Measurements from ENCODE around the gene LPP.

DNA sequence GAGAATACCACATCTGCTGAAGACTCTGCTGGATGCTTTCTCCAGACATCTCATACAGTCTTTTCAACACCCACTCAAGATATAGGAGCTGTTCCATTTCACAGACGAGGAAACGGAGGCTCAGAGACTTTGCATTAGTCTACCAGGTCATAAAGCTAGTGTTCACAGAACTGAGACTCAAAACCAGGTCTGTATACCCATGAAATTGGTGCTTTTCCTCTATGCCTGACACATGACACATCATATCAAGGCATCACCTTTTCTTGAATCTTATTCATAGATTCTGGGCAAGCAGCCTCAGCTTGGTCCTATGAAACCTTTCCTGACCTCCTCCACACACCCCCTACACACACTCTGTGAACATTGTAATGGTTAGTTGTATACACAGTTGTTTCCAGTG, 101.2 kb downstream of the LPP start:
- TF ChIP-seq, protein P1, sequence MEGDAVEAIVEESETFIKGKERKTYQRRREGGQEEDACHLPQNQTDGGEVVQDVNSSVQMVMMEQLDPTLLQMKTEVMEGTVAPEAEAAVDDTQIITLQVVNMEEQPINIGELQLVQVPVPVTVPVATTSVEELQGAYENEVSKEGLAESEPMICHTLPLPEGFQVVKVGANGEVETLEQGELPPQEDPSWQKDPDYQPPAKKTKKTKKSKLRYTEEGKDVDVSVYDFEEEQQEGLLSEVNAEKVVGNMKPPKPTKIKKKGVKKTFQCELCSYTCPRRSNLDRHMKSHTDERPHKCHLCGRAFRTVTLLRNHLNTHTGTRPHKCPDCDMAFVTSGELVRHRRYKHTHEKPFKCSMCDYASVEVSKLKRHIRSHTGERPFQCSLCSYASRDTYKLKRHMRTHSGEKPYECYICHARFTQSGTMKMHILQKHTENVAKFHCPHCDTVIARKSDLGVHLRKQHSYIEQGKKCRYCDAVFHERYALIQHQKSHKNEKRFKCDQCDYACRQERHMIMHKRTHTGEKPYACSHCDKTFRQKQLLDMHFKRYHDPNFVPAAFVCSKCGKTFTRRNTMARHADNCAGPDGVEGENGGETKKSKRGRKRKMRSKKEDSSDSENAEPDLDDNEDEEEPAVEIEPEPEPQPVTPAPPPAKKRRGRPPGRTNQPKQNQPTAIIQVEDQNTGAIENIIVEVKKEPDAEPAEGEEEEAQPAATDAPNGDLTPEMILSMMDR (IDR thresholded peaks at IDR 0.05), result no peak
- no peak for TF ChIP-seq ZFX (IDR thresholded peaks at IDR 0.05; ENCODE audit: borderline replicate concordance)

Data from 22Rv1 (cell line).